GM12891 (cell line): ENCODE data around the gene SPP1.

Experiments used
- POLR2A ChIP-seq: IDR thresholded peaks from 2 replicates; pipeline ENCODE4 v1.6.1; 2011; ENCODE audit warnings: low read depth, low read length, control low read depth
- POLR2AphosphoS5 ChIP-seq: IDR thresholded peaks from 2 replicates; pipeline ENCODE4 v1.6.1; 2011; ENCODE audit warnings: low read depth, low read length, control low read depth

DNA sequence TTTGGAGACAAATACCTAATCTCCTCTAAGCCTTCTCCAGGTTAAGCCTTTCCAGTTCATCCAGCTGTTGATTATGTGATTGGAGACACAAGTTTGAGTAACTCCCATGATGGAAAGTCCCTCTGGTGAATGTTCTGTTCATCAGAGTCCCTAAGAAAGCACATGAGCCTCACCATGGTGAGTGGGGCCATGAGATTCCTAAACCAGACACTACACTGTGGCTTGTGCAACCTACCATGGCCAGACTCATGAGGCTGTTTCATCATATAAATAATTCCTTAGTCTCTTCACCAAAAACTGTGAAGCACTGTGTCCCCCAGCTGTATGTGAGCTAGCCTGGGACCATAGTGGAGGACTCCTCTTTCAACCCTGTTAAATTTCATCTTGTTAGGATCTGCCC, 46.3 kb downstream of the SPP1 start:
- TF ChIP-seq POLR2A (no peak), POLR2AphosphoS5 (no peak)
